Thyroid gland (tissue), 4 donors: ENCODE data around the gene OTOA.
"Not testable (repeated sequence)": the region's sequence is repeated elsewhere in the genome, so short reads cannot be mapped to it uniquely, and the experiment has no call there.

Source experiments
- POLR2A ChIP-seq, 2 donors: fragments of 450-650 bp; IDR thresholded peaks; one replicate each; pipeline ENCODE4 v1.6.1; 2017; ENCODE audit warnings: antibody characterized with exemption in 2 of 2, mild to moderate bottlenecking in 2 of 2, moderate library complexity in 1 of 2
- TF ChIP-seq, protein P1 (sequence below), 6 experiments: fragments of 200-600 bp in 3 of 6; fragments of 450-650 bp in 3 of 6; sonication (generic) in 3 of 6; IDR thresholded peaks; one replicate each; pipeline ENCODE4 v1.5.1; 2016 to 2019; ENCODE audit warnings: antibody characterized with exemption in 6 of 6, mild to moderate bottlenecking in 2 of 6, inconsistent platforms in 1 of 6, moderate library complexity in 1 of 6

DNA sequence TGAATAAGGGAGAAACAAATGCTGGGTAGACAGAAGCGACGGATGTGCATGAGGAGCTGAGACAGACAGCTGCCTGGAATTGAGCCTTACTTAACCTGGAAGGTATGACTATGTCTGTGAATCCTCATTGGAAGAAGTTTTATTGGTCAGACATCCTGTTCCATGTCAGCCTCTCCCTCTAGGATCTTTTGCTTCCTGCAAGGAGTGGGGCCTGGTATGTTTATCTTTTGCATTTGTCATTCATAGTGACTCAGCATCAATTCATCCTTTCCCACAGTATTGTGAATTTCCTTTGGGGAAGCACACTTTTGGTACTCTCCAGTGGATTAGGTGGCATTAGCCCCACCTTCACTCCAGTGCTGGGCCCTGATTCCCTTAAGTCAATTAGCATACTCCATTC is 105.5 kb downstream of the OTOA start:
- TF ChIP-seq, protein P1, sequence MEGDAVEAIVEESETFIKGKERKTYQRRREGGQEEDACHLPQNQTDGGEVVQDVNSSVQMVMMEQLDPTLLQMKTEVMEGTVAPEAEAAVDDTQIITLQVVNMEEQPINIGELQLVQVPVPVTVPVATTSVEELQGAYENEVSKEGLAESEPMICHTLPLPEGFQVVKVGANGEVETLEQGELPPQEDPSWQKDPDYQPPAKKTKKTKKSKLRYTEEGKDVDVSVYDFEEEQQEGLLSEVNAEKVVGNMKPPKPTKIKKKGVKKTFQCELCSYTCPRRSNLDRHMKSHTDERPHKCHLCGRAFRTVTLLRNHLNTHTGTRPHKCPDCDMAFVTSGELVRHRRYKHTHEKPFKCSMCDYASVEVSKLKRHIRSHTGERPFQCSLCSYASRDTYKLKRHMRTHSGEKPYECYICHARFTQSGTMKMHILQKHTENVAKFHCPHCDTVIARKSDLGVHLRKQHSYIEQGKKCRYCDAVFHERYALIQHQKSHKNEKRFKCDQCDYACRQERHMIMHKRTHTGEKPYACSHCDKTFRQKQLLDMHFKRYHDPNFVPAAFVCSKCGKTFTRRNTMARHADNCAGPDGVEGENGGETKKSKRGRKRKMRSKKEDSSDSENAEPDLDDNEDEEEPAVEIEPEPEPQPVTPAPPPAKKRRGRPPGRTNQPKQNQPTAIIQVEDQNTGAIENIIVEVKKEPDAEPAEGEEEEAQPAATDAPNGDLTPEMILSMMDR (IDR thresholded peaks at IDR 0.05) = not testable (repeated sequence)
- TF ChIP-seq POLR2A (IDR thresholded peaks at IDR 0.05) = not testable (repeated sequence)
